Measurements from ENCODE around the gene BSN.

BSN gene

DNA sequence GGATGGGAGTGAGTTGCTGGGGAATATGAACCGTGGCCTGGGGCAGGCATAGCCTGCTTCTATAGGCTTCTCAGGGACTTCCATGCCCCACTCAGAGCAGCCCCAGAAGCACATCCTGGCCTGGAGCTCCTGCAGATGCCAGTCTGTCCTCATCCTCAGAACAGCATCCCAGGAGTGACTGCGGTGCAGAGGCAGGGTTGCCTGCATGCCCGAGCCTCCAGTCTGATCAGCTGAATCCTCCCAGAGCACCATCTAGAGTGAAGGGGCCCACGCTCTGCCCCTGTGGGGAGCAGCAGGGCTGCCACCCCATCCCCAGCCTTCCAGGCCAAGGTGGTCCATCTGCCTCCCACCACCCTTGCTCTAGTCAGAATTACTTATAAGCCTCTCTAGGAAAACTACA lies 75.2 kb downstream of the BSN start:
- no peak for DNase-seq (ENCODE audit: low read depth in 2 of 2, low spot score in 1 of 2)

DNA sequence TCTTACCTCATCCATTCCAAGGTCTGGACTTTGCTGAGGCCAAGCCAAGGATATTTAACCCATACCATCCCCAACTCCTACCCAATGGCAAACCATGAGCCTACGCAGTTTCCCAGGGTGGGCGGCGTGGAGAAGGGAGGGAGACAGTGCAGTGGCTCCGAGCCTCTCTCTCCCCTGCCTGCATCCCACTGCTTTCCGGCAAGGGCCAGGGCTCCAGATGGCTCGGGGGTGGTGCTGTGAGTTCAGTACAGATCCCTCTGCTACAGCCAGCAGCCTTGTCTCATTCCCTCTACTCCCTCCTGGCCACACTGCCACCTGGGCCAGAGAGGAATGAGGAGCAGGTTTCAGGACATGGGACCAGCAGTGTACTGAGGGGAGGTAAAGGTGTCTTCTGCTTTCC lies 75.6 kb downstream of the BSN start:
- DNase-seq (ENCODE audit: low read depth in 2 of 2, low spot score in 1 of 2), result no peak

- DNase-seq (ENCODE audit: low read depth in 2 of 2, low spot score in 1 of 2), result no peak
These were observed 76.5 kb downstream of the BSN start for GRCh38 chr3:49630784-49631183.

DNA sequence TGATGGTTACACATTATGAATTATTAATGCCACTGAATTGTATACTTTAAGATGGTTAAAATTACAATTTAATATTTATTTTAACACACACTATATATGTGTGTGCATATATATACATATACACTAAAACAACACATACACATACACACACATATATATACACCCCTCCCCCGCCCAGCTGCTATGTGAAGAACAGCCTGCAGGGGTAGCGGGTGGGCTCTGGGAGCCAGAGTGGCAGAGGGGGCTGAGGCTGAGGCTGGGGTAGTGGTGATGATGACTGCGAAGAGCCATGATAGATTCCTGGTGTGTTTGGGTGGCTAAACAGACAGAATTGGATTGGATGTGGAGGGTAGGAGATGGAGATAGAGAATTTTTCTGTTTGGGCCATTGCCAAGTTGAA lies 80.5 kb downstream of the BSN start:
- DNase-seq (ENCODE audit: low read depth in 2 of 2, low spot score in 1 of 2), result no peak

DNA sequence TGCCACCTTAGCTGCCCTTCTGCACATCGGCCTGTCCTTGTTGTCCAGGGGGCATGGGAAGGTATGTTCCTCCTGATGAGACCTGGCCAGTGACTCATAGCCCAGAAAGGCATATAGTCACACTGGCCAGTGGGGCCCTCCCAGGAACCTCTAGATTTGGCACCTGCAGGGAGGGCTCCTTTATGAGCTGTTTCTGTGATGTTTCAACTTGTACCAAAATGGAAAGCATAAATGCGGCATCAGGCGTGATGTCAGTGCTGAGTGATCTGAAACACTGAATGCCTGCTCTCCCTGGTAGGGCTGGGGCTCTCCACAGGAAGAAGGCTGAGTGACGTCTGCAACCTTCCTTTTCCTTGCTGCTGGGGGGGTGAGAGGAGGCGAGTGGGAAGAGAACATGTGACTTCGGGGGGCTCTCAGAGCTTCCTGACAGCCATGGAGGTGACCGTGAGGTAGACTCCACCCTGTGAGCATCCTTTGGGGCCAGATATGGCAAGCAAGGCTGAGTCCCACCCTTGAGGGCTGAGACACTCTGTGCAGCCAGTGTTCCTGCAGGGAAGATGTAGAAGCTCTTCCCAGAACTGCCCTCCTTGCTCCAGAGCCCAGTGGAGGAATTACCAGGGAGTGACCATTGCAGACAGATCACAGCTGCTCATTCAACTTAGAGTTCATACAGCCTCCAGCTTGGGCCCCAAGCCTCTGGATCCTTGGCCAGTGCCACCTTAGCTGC lies 82.8 kb downstream of the BSN start:
- no peak for DNase-seq (ENCODE audit: low read depth in 2 of 2, low spot score in 1 of 2)

DNA sequence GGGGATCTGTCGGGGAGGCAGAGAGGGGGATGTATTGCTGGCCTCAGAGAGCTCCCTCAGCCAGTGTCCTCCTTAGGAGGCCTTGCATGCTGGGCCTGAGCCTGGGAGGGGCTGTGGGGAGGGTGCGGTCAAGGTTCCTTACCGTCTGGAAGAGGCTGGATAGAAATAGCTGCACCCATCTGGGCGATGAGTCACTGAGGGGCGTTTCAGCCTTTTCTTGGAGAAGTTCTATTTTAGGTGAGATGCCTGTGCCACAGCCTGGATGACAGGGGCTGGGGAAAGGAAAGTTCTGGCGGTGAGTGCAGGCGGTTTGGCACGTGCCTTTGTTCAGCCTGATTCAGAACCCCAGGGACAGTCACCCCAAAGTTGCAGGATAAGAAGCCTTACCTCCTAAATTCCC lies 84.2 kb downstream of the BSN start:
- DNase-seq (ENCODE audit: low read depth in 2 of 2, low spot score in 1 of 2), result no peak

DNA sequence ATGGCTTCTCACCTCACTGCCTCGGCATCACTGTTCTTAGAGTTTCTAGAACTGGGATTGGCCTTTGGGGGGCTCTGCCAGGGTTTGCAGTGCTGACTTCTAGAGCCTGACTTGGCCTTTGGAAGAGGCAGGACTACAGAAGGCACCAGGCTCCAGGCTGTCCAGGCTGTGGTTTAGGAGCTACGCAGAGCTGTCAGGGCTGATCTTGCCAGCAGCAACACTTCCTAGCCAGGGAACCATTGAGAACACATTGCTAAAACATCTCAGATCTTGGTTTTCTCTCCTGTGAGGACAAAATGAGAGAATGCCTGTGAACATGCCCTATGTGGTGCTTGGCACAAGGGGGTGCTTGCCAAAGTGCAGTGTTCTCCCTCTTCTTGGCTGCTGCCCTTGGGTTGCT lies 85.3 kb downstream of the BSN start:
- DNase-seq (ENCODE audit: low read depth in 2 of 2, low spot score in 1 of 2), result no peak

- no peak for DNase-seq (ENCODE audit: low read depth in 2 of 2, low spot score in 1 of 2)
These were observed 87.0 kb downstream of the BSN start for GRCh38 chr3:49641292-49641691.

DNA sequence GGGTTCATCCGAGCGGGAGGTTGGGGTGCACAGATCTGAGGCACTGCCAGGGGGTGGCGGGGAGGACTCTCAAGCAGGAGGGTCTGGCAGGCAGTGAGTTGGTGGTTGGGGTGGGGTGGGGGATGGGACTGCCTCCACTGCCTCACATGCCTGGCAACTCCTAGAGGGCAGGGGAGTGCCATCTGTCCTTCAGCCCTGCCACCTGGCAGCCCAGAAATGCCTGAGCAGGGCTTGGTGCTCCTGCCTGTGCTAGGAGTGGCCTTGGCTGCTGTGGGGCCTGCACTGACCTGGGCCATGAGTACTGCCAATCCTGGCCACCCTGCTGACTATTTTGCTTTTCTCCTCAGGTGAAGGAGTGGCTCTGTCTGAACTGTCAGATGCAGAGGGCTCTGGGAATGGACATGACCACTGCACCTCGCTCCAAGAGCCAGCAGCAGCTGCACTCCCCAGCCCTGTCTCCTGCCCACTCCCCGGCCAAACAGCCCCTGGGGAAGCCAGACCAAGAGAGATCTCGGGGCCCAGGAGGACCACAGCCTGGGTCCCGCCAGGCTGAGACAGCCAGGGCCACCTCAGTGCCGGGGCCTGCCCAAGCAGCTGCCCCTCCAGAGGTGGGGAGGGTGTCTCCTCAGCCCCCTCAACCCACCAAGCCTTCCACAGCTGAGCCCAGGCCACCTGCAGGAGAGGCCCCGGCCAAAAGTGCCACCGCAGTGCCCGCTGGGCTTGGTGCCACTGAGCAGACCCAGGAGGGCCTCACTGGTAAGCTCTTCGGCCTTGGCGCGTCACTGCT lies 87.8 kb downstream of the BSN start:
- DNase-seq (ENCODE audit: low read depth in 2 of 2, low spot score in 1 of 2), result no peak

DNA sequence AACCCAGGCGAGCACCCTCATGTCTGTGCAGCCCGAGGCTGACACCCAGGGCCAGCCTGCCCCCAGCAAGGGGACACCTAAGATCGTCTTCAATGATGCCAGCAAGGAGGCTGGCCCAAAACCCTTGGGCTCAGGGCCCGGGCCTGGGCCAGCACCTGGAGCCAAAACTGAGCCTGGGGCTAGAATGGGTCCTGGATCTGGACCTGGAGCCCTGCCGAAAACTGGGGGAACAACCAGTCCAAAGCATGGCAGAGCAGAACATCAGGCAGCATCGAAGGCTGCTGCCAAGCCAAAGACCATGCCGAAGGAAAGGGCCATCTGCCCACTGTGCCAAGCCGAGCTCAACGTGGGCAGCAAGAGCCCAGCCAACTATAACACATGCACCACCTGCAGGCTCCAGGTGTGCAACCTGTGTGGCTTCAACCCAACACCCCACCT lies 88.5 kb downstream of the BSN start:
- DNase-seq (ENCODE audit: low read depth in 2 of 2, low spot score in 1 of 2), result no peak

DNA sequence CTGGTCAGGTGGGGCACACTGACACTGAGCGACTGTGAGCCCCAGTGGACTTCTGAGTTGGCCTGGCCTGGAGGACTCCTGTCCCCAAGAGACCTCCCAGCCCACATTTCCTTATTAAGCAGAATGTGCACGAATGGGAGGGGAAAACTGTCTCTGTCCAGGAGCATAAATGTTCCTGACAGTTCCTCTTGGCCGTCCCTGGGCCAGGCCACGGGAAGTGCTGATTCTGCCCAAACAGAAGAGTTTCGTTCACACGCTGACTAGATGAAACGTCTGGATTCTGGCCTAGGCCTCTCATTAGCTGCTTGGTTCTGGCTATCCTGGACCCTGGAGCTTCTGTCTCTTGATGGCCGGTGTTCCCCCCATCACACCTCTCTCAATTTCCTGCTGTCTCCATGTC lies 90.4 kb downstream of the BSN start:
- DNase-seq (ENCODE audit: low read depth in 2 of 2, low spot score in 1 of 2), result no peak

GRCh38 chr3:49646236-49646635 lies 92.0 kb downstream of the BSN start:
- DNase-seq (ENCODE audit: low read depth in 2 of 2, low spot score in 1 of 2), result no peak

- DNase-seq (ENCODE audit: low read depth in 2 of 2, low spot score in 1 of 2), result no peak
These were observed 93.5 kb downstream of the BSN start for GRCh38 chr3:49647741-49648140.

- no peak for DNase-seq (ENCODE audit: low read depth in 2 of 2, low spot score in 1 of 2)
These were observed 94.2 kb downstream of the BSN start for GRCh38 chr3:49648354-49649019.

DNA sequence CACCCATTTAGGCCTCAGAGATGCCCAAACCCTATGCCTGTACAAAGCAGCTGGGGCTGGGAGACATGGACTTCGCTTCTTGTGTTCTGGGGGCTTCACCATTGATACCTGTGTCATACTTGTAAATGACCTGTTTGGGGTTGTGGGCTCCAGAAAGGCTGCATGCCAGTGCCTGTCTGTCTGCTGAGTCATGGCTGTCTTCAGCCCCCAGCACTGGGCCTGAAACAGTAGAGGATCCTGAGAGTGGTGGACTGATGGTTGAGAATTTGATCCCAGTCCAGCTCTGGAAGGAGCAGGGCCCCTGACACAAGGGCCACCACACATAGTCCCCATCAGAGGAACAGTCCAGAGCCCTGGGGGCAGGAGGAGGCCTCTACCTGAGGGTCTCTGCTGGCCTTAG lies 95.3 kb downstream of the BSN start:
- DNase-seq (ENCODE audit: low read depth in 2 of 2, low spot score in 1 of 2), result no peak

DNA sequence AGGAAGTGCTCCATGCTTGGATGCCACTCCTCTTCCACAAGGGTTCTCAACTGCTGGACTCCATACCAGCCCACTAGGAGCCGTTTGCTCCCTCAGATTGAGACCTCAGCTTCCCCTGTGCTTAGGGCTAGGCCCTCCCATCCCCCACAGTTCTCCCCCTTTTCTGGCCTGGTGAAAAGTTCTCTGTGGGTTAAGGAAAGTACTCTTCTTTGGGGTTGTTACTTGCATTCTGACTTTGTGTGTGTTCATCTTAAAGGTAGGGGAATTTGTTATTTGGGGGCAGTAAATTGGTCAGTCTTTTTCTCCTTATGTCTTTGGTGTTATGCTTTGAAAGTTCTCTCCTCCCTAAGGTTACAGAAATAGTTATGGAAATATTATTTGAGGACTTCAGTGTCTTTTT lies 95.9 kb downstream of the BSN start:
- no peak for DNase-seq (ENCODE audit: low read depth in 2 of 2, low spot score in 1 of 2)

DNA sequence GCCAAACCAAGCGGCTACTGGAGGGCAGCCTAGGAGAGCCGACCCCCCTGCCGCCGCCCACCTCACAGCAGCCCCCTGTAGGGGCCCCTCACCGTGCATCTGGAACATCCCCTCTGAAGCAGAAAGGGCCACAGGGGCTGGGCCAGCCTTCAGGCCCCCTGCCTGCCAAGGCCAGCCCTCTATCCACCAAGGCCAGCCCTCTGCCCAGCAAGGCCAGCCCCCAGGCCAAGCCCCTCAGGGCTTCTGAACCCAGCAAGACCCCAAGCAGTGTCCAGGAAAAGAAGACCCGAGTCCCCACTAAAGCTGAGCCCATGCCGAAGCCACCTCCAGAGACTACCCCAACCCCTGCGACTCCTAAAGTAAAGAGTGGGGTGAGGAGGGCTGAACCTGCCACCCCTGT lies 96.4 kb downstream of the BSN start:
- no peak for DNase-seq (ENCODE audit: low read depth in 2 of 2, low spot score in 1 of 2)

DNA sequence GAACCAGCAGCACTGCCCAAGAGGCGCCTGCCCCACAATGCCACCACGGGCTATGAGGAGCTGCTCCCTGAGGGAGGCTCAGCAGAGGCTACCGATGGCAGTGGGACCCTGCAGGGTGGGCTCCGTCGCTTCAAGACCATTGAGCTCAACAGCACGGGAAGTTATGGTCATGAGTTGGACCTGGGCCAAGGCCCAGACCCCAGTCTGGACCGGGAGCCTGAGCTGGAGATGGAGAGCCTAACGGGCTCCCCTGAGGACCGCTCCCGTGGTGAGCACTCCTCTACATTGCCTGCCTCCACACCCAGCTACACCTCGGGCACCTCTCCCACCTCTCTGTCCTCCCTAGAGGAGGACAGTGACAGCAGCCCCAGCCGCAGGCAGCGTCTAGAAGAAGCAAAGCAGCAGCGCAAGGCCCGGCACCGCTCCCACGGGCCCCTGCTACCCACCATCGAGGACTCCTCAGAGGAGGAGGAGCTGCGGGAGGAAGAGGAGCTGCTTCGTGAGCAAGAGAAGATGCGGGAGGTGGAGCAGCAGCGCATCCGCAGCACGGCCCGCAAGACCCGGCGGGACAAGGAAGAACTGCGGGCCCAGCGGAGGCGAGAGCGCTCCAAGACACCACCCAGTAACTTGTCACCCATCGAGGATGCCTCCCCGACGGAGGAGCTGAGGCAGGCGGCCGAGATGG lies 98.1 kb downstream of the BSN start:
- DNase-seq (ENCODE audit: low read depth in 2 of 2, low spot score in 1 of 2), result no peak

GRCh38 chr3:49652903-49653415 lies 98.7 kb downstream of the BSN start:
- no peak for DNase-seq (ENCODE audit: low read depth in 2 of 2, low spot score in 1 of 2)

DNA sequence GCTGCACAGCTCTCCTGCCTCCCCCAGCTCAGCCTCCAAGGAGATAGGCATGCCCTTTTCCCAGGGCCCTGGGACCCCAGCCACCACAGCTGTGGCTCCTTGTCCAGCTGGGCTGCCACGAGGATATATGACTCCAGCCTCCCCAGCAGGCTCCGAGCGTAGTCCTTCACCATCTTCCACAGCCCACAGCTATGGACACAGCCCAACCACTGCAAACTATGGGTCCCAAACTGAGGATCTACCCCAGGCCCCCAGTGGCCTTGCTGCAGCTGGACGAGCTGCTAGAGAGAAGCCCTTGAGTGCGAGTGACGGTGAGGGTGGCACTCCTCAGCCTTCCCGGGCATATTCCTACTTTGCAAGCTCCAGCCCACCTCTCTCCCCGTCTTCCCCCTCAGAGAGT lies 99.3 kb downstream of the BSN start:
- no peak for DNase-seq (ENCODE audit: low read depth in 2 of 2, low spot score in 1 of 2)

DNA sequence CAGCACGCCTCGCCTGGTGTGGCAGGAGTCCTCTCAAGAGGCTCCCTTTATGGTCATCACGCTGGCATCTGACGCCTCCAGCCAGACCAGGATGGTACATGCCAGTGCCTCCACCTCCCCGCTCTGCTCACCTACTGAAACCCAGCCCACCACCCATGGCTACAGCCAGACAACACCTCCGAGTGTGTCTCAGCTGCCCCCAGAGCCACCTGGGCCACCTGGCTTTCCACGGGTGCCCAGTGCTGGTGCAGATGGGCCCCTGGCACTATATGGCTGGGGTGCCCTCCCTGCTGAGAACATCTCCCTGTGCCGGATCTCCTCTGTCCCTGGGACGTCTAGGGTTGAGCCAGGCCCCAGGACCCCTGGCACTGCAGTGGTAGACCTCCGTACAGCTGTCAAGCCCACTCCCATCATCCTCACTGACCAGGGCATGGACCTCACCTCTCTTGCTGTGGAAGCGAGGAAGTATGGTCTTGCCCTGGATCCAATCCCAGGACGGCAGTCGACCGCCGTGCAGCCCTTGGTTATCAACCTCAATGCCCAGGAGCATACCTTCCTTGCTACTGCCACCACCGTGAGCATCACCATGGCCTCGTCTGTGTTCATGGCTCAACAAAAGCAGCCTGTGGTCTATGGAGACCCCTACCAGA lies 100.0 kb downstream of the BSN start:
- no peak for DNase-seq (ENCODE audit: low read depth in 2 of 2, low spot score in 1 of 2)
